HL-60/S4 (cell line): ENCODE measurements around the gene HS3ST6.
"Not testable (repeated sequence)": the region's sequence is repeated elsewhere in the genome, so short reads cannot be mapped to it uniquely, and the experiment has no call there.

Experiments
- in situ Hi-C: fragments of 300-500 bp; cut with MboI; formaldehyde crosslinking; loops from 2 replicates; pipeline ENCODE4 v1.14.3; 2022; ENCODE audit warnings: low sequenced_read_pairs

HS3ST6 gene

DNA sequence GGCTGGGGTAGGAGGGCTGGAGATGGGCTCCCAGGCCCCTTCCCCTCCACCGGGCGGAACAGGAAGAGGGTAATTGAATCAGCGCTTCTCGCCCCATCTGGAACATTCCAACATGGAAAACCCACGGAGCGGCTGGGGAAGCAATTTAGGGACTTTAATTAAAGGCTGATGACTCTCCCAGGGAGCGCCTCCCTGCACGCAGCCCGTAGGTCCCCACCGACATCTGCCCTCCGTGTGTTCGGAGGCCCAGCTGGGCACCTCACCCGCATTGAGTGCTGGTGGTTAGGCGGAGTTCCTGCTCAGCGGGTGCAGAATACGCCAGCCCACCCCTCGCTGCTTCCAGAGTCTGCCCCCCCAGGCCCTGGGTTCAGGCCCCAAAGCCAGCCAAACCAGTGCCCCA is 10.0 kb downstream of the HS3ST6 start:
- in situ Hi-C loops, result no loop called here

DNA sequence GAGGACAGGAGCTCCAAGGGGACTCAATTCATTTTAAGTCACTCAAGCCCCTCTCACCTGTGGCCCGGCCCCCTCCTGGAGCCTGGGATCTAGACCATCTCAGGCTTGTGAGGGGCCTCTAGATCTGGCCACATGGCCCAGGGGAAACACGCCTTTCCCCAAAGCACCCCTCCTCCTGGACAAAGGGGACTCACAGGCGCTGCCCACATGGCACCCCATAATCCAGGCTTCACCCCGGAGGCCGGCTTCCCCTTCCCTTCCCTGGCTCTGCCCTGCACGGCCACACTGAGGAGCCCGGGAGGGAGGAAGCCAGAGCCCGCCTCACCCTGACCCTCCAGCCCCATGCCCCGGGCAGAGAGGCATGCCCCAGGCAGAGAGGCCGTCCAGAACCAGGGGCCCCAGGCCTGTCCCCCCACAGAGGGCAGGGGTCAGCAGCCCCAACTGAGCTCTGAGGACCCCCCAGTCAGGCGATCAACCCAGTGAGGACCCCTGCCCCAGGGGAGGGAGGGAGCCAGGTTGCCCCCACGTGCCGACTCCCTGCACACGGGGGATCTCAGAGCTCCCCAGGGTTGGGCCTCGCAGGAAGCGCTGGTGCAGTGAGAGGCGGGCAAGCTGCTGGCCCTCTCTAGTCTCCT is 10.9 kb downstream of the HS3ST6 start:
- in situ Hi-C loops, result no loop called here

DNA sequence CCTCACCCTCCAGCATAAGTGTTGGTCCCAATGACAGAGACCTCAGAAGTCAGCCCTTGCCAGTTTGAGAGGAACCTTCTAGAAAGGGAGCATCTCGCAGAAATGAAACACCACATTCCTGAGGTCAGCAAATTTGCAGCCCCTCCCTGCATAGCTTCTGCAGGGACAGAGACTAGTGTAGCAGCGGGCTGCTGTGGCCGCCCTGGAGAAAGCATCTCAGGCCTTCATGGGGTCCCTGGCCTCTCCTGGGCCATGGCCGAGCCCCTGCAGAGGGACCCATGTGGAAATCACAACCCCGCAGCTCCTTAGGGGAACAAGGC is 11.4 kb downstream of the HS3ST6 start:
- in situ Hi-C loops, result no loop called here

DNA sequence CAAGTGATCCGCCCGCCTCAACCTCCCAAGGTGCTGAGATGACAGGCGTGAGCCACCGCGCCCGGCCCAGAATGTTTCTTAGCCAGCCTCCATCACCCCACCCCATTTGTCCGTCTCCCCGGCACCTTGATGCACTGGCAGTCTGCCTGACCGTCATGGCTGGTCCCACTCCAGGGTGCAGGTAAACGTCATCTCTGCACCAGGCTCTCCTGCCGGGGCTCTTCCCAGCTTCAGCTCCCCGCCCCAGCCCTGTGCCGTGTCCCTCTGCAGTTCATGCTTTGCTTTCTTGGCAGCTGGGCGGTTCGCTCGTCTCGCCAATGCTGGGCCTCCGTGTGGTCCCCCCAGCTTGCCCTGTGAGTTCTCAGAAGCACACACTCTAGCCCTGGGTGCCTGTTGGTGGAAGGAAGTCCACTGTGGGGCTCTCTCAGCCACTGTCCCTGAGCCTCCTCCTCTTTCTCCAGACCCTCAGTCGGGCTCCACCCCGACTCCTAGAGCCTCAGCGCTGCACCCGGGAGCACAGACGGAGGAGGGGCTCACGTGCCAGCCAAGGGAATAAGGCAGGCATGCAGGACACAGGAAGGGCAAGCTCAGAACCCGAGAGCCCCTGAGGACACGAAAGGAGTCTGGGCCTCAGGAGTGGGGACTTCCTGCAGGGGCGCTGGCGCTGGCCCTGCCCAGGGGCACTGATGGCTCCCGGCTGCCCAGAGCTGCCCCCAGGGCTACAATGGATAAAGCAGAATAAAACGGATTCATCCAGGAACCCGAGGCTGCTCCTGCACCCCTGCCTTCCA is 12.0 kb downstream of the HS3ST6 start:
- in situ Hi-C loops, result no loop called here

DNA sequence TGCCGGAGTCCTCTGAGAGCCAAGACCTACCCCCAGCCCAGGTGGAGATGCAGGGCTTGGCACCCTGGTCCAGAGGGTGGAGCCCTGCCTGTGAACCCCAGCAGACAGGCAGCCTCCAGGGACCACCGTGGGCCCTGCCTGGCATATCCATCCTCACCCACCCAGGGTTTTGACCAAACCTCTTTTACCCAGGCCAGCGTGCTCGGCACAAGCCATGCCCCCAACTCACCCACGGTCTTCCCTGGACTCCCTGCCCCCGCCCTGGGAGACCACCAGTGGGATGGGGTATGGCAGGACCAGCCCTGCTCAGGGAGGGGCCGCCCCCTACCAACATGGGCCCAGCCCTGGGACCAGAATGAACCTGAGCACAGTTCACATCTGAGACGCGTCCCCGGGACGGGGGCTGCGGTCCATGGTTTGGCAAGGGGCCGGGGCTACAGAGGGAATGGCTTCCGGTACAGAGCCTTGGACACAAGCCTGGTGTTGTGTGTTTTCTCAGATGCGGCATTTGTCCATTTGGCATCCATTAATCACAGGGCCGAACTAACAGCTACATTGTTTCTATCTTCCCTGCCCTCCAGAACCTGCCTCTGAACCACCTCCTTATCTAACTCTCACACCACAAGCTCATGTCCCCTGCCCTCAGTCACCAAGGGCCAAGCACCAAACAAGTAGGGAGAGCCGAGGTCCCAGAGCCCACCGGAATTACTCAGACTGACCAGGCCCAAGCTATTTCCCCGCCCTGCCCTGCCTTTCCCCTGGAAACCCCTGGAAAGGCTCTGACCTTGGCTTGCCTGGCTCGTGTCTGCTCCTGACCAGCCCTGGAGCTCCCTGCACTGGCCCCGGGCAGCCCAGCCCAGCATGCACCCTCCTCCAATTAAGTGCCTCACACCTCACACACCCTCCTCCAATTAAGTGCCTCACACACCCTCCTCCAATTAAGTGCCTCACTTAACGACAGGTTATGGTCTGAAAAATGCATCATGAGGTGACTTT is 14.1 kb downstream of the HS3ST6 start:
- in situ Hi-C loops, result no loop called here

DNA sequence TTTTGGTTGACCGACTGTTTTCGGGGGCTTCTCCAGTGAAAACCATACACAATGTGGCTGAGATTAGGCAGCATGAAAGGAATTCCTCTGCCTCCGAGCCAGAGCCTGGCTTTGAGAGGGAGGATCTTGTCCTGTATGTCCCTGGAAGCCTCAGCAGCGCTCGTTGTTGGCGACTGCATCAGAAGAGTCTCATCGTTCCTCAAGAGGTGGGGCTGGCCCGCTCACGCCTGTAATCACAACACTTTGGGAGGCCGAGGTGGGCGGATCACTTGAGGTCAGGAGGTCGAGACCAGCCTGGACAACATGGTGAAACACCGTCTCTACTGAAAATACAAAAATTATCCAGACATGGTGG is 15.0 kb downstream of the HS3ST6 start:
- in situ Hi-C loops, result no loop called here

DNA sequence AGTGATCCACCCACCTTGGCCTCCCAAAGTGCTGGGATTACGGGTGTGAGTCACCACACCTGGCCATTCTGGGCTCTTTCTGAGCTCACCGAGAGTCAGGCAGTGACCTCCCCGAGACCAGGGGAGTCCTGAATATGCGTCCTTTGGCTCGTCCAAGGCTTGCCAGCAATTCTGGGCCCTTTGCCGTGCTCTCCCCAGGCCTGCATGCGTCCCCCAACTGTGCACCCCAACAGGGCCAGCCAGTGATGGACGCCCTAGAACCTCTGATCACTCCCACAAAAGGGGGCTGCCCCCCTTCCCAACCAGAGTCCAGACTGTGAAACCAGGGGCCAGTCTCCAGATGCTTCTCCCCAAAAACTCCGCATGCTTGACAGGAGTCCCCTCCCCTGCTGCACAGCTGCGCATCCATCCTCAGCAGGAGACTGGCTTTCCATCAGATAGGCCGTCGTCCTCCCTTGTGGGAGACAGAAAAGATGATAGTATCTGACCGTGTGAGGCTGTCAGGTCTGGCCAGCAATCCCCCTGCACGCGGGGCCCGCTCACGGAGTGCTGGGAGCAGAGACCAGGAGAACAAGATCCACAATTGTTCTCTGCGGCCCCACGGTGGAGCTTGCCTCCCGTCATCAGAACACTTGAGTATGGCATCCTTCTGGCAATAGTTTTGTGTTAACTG is 15.5 kb downstream of the HS3ST6 start:
- in situ Hi-C loops, result no loop called here

DNA sequence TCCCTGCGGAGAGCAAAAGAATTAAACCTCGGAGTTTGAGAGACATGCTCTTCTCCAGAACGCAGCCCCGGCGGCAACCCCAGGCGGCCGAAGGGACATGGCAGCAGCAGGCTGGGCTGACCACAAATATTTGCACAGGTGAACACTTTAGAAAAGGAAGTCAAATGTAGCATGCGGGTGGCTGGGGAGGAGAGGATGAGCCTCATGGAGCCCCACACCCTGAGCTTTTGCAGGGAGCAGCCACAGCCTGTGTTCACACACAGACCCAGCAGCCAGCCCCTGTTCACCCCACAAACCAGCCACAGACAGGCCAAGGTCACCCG is 17.8 kb downstream of the HS3ST6 start:
- in situ Hi-C loops, result no loop called here

DNA sequence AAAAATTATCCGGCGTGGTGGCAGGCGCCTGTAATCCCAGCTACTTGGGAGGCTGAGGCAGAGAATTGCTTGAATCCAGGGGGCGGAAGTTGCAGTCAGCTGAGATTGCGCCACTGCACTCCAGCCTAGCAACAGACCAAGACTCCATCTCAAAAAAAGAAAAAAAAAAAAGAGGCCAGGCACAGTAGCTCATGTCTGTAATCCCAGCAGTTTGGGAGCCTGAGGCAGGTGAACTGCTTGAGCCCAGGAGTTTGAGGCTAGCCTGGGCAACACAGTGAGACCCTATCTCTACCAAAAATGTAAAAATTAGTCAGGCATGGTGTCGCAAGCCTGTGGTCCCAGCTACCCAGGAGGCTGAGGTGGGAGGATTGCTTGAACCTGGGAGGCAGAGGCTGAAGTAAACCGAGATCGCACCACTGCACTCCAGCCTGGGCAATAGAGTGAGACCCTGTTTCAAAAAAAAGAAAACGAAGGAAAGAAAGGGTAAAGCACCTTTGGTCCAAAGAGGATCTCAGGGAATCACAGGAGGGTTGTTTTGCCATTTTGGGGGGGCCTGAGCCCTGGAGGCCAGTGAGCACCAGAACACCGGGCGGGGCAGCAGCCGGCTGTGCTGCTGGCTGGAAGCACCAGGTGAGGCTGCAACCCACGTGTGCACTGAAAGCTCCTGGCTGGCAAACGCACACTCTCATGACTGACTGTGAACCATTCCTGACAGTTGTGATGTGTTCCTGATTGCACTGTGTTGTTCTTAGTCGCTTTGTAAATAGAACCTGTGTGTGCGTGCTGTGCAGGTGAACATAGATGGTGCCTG is 18.4 kb downstream of the HS3ST6 start:
- in situ Hi-C loops, result no loop called here

DNA sequence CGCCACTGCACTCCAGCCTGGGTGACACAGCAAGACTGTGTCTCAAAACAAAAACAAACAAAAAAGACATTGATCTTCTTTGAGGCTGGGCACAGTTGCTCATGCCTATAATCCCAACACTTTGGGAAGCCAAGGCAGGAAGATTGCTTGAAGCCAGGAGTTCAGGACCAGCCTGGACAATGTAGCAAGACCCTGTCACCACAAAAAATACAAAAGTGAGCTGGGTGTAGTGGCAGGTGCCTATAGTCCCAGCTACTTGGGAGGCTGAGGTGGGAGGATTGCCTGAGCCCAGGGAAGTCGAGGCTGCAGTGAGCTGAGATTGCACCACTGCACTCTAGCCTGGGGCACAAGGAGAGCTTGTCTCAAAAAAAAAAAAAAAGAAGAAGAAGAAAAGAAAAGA is 20.5 kb downstream of the HS3ST6 start:
- in situ Hi-C loops, result not testable (repeated sequence)

DNA sequence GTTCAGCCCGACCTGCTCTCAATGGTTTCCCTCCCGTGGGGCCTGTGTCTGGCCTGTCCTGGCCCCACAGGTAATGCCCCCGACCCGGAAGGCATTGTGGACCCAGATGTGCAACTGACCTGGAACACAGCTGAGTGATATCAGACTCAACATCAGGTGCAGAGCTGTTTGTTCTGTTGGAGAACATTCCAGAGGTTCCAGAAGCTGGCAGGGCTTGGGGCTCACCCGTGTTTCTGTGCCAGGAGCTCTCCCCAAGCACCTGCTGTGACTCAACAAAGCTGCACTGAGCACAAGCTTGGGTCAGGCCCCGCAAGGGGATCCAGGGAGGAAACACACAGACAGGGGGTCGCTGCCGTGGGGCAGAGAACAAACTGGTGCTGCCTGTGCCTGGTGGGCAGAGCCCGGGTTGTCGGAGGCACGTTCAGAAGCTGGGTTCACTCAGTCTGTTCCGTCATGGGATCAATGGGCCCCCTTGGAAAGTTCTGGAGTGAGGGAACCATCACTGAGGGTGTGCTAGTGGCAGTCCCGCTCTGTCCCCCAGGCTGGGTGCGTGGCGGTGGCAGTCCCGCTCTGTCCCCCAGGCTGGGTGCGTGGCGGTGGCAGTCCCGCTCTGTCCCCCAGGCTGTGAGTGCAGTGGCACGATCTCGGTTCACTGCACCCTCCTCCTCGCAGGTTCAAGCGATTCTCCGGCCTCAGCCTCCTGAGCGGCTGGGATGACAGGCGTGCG is 22.1 kb downstream of the HS3ST6 start:
- in situ Hi-C loops, result no loop called here

DNA sequence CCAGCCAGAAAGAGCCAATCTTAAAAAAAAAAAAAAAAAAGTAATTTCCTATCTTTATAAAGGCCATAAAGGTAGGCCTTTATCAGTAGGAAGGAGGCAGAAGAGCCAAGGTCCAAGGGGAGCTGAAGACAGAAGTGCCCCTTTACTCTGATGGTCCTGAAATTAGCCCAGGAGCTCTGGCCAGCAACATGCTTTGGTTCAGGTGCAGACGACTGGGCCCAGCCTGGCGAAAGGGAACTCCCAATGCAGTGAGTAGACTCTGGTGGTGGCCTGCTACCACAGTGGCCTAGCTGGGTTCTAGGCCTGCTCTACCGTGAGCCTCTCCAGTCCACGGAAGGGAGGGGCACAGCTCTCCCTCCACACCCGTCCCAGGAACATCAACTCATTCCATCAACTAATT is 23.1 kb downstream of the HS3ST6 start:
- in situ Hi-C loops, result no loop called here

DNA sequence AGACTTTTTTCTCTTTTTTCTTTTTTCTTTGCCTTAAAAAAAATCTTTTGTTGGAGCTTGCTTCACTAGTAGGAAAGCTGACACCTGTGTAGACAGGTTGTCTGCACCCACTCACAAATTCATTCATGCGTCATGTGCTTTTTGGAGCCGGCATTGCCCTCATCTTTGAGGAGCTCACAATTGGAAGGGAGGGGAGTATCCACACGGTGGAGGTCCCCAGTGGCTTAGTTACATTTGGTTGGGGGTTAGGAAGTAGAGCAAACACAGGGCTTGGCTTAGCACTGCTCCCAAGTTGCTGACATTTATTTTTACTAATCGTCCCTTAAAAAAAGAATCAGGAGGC is 27.5 kb downstream of the HS3ST6 start:
- in situ Hi-C loops, result no loop called here

DNA sequence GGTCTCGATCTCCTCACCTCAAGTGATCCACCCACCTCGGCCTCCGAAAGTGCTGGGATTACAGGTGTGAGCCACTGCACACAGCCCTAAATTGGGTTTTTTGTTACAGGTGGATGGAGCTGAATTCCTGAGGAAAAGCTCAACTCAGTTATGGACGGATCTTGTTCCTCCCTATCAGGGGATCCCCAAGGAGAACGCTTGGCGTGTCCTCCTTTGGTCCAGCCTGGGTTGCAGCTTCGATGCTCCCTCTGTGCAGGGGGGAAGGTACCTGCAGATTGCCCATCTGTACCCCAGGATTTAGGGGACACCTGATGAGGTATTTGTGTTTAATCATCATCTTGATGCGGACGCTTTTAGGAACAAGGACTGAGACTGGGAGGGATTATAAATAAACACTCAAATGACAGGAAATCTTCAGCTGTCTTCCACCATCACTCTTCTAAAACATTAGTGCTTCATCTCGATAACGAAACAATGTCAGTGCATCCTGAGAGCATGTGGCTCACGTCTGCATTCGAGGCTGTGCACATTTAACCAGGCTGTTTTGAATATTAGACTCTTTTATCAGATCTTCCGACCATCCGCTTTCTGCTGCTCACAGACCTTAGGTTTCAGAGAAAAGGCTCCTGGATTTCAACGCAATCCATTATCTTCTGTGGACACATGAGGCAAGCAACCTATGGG is 28.0 kb downstream of the HS3ST6 start:
- in situ Hi-C loops, result no loop called here

DNA sequence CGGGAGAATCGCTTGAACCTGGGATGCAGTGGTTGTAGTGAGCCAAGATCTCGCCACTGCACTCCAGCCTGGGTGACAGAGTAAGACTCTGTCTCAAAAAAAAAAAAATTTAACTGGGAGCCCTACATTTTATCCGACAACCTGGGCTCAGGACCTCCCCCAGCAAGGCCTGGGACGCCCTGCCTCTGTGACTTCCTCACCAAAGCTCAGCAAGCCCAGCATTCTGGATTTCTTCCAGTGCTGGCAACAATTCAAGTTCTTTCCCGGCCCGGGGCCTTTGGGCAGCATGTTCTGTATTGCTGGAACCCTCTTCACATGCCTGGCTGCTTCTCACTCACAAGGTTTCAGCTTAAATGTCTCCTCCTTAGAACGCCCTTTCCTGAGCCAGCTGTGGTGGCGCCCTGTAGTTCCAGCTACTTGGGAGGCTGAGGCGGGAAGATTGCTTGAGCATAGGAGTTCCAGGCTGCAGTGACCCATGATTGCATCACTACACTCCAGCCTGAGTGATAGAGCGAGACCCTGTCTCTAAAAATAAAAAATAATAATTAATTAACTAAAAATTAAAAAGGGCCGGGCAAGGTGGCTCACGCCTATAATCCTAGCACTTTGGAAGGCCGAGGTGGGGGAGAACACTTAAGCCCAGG is 30.4 kb downstream of the HS3ST6 start:
- in situ Hi-C loops, result no loop called here

DNA sequence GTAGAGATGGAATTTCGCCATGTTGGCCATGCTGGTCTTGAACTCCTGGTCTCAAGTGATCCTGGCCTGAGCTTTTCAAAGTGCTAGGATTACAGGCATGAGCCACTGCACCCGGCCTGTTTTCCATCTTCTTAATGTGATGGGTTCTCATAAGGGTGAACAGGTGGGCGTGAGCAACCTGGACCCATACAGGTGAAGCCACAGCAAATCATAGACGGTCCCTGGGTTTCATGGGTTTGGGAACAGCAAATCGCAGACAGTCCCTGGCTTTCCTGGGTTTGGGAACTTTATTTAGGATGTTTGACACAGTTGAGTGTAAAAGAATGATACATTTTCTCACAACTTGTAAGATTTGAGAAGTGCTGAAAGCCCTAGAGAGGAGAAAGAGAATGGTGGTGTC is 33.3 kb downstream of the HS3ST6 start:
- in situ Hi-C loops, result no loop called here

DNA sequence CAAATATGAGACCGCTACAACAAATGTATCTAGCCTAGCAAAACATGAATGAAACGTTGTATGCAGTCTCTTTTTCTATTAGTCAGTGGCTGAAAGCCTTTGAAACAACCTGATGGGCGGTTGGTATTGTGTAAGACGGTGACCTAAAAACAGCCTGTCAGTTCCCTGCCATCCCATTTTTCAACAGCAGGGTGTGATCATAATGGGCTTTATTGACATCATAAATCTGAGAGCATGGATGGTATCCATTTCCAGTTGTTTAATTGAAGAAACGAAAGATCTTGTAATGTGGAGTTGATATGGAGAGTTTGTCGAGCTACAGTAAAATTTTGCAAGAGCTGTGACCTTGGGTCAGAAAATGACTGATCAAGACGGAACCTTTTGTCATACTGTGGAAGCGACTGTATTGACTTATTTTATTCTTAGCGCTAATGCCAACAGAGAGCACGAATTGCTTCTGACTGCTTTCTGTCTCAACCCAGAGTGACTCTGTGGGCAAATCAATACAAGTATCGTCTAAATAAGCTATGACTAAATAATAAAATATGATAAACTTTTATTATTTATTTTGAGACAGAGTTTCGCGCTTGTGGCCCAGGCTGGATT is 34.0 kb downstream of the HS3ST6 start:
- in situ Hi-C loops, result no loop called here

DNA sequence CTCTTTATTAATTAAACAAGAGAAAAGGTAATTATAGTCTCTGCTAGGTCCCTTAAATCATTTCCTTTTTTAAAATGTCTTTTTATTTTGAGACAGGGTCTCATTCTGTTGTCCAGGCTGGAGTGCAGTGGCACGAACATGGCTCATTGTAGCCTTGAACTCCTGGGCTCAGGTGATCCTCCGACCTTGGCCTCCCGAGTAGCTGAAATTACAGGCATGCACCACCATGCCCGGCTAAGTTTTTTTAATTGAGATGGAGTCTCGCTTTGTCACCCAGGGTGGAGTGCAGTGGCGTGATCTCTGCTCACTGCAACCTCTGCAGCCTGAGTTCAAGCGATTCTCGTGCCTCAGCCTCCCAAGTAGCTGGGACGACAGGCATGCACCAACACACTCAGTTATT is 37.0 kb downstream of the HS3ST6 start:
- in situ Hi-C loops, result not testable (repeated sequence)

DNA sequence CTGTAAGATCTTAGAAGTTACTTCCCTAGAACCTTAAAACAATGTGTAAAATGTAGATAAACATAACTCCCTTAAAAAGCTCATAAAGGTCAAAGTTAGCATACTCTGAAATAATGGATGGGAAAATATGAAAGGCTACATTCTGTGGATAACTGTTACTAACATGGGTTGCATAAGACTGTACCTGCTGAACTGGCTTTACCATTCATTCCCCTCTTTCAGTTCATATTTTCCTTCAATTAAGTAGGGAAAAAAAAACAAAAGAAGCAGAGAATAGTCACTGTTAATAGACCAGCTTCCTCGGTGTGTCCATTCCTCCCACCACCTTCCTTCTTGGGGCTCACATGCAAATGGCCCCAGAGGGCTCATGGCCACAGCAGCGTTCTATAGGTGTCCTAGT is 38.7 kb downstream of the HS3ST6 start:
- in situ Hi-C loops, result no loop called here
